H1 (cell line): ENCODE results near the gene MRTFB.

Source experiments
- BCL11A ChIP-seq, 2 experiments: IDR thresholded peaks; one replicate each; pipeline ENCODE4 v1.6.1; 2011; ENCODE audit warnings: low read depth in 2 of 2, low read length in 2 of 2, mild to moderate bottlenecking in 2 of 2
- CBX5 ChIP-seq: fragments of 300-800, 300-1000 bp; sonication (generic); IDR thresholded peaks from 2 replicates; pipeline ENCODE4 v1.7.1; 2016; ENCODE audit warnings: antibody characterized with exemption, low read length, low read depth
- CHD2 ChIP-seq: IDR thresholded peaks from 2 replicates; pipeline ENCODE4 v1.6.1; 2012; ENCODE audit warnings: low read length, improper control_type of control experiment
- CTCF ChIP-seq, 3 experiments: IDR thresholded peaks; 1 replicate in 2 of 3; 2 replicates in 1 of 3; pipeline versions ENCODE4 v1.5.1 to v1.6.1; 2011; ENCODE audit warnings: low read length in 3 of 3, mild to moderate bottlenecking in 3 of 3, inconsistent platforms in 2 of 3, low read depth in 1 of 3, moderate library complexity in 1 of 3; ENCODE audit not compliant: insufficient read depth in 1 of 3; ENCODE audit errors: control extremely low read depth in 1 of 3
- EP300 ChIP-seq, 2 experiments: IDR thresholded peaks; 1 replicate in 1 of 2; 2 replicates in 1 of 2; pipeline ENCODE4 v1.6.1; 2011 to 2012; ENCODE audit warnings: low read depth in 2 of 2, low read length in 2 of 2, mild to moderate bottlenecking in 2 of 2, borderline replicate concordance in 1 of 2, inconsistent platforms in 1 of 2, moderate library complexity in 1 of 2
- EZH2 ChIP-seq: fragments of 200-600 bp; sonication (generic); IDR thresholded peaks from 2 replicates; pipeline ENCODE4 v1.7.1; 2012; ENCODE audit warnings: low read depth, mild to moderate bottlenecking, moderate library complexity, low read length, inconsistent platforms; ENCODE audit not compliant: severe bottlenecking
- JUN ChIP-seq: IDR thresholded peaks from 2 replicates; pipeline ENCODE4 v1.6.1; 2011; ENCODE audit warnings: low read depth, mild to moderate bottlenecking, improper control_type of control experiment, low read length
- SIN3A ChIP-seq, 2 experiments: IDR thresholded peaks in 1 of 2; conservative IDR thresholded peaks in 1 of 2; 2 replicates each; pipeline ENCODE4 v1.6.1; 2011 to 2012; ENCODE audit warnings: low read length in 2 of 2, improper control_type of control experiment in 1 of 2, low read depth in 1 of 2, mild to moderate bottlenecking in 1 of 2
- SIX5 ChIP-seq: IDR thresholded peaks from 2 replicates; pipeline ENCODE4 v1.6.1; 2011; ENCODE audit warnings: mild to moderate bottlenecking, low read depth, low read length
- YY1 ChIP-seq: IDR thresholded peaks from 2 replicates; pipeline ENCODE4 v1.6.1; 2011; ENCODE audit warnings: low read depth, mild to moderate bottlenecking, low read length
- ZNF274 ChIP-seq: IDR thresholded peaks from 2 replicates; pipeline ENCODE4 v1.7.0; 2012; ENCODE audit warnings: low read length, borderline replicate concordance; ENCODE audit errors: extremely low read depth

DNA sequence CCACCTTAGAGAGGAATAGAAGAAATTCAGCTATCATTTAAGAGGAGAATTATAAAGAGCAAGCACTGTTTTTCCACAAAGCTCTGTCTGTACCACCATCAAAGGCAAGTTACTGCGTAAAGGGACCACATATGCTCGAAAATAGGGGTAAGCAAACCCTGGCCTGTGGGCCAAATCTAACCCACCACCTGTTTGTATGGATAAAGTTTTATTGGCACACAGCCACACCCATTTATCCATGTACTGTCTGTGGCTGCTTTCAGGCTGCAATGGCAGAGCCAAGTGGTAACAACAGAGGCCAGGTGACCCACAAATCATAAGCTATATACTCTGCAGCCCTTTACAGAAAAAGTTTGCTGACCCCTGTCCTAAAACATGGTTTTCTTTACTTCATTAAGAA lies 180.3 kb downstream of the MRTFB start:
- TF ChIP-seq SIX5: no peak
- TF ChIP-seq SIN3A (conservative IDR thresholded peaks at IDR 0.05 in 1 of 2, IDR thresholded peaks at IDR 0.05 in 1 of 2; ENCODE audit: low read depth in 1 of 2, low read length in 2 of 2): no peak
- no peak for TF ChIP-seq EP300 (IDR thresholded peaks at IDR 0.05; ENCODE audit: borderline replicate concordance in 1 of 2, low read depth in 2 of 2, low read length in 2 of 2)
- no peak for TF ChIP-seq CTCF (IDR thresholded peaks at IDR 0.05; ENCODE audit: control extremely low read depth in 1 of 3, insufficient read depth in 1 of 3, low read depth in 1 of 3, low read length in 3 of 3)
- TF ChIP-seq JUN: no peak
- no peak for TF ChIP-seq EZH2
- no peak for TF ChIP-seq CHD2
- no peak for TF ChIP-seq ZNF274
- no peak for TF ChIP-seq YY1
- TF ChIP-seq BCL11A (IDR thresholded peaks at IDR 0.05; ENCODE audit: low read depth in 2 of 2, low read length in 2 of 2): no peak
- no peak for TF ChIP-seq CBX5
